Body of pancreas (tissue), 4 donors: ENCODE measurements around the gene CHI3L2. TPM values are rescaled to one million over a fixed set of nuclear protein-coding genes. Genes with fewer than 3 reads are reported as not detected.

Source experiments
- ATAC-seq: fragments of 150-250 bp; one replicate; pipeline ENCODE4 v1.9.1; 2016
- DNase-seq, 4 donors: peaks; one replicate each; pipeline ENCODE4 v3.0.0-alpha.2; 2019
- H3K27ac ChIP-seq, 4 donors: fragments of 200-600 bp; sonication (generic); 1 replicate in 3 of 4; 2 replicates in 1 of 4; pipeline versions ENCODE4 v1.5.1 to v1.6.1; 2016 to 2019; ENCODE audit warnings: mild to moderate bottlenecking in 1 of 4, mixed read lengths in 1 of 4, moderate library complexity in 1 of 4
- H3K27me3 ChIP-seq, 2 donors: fragments of 200-600 bp; sonication (generic); one replicate each; pipeline ENCODE4 v1.6.0; 2016; ENCODE audit warnings: mild to moderate bottlenecking in 1 of 2
- H3K36me3 ChIP-seq, 2 donors: fragments of 200-600 bp; sonication (generic); replicated peaks in 1 of 2; 2 replicates each; pipeline ENCODE4 v1.5.1; 2016; ENCODE audit warnings: low read depth in 2 of 2; ENCODE audit not compliant: insufficient read depth in 1 of 2
- H3K4me1 ChIP-seq: fragments of 200-600 bp; sonication (generic); one replicate; pipeline ENCODE4 v1.6.0; 2016
- H3K4me3 ChIP-seq, 2 donors: fragments of 200-600 bp; sonication (generic); 1 replicate in 1 of 2; 2 replicates in 1 of 2; pipeline ENCODE4 v1.5.1; 2016 to 2019
- H3K9me3 ChIP-seq, 3 donors: fragments of 200-600 bp; sonication (generic); 1 replicate in 2 of 3; 2 replicates in 1 of 3; pipeline ENCODE4 v1.5.1; 2016
- CTCF ChIP-seq, 7 experiments: fragments of 450-650 bp in 4 of 7; fragments of 200-600 bp in 3 of 7; sonication (generic) in 3 of 7; IDR thresholded peaks; one replicate each; pipeline ENCODE4 v1.5.1; 2016 to 2019; ENCODE audit warnings: antibody characterized with exemption in 7 of 7
- POLR2A ChIP-seq, 3 donors: fragments of 450-650 bp; IDR thresholded peaks; one replicate each; pipeline ENCODE4 v1.6.1; 2016; ENCODE audit warnings: antibody characterized with exemption in 3 of 3, mild to moderate bottlenecking in 2 of 3
- WGBS, 2 donors: methylation state at CpG; one replicate each; pipeline ENCODE4 v1.1.5; 2017; 5-methylcytosine and 5-hydroxymethylcytosine counted together
- intact Hi-C: fragments of 100-400 bp; cut with DNase I; formaldehyde crosslinking; loops from one replicate; pipeline ENCODE4 v1.15.1; 2023
- total RNA-seq, 2 donors: library from RNA; depleted of rRNA; stranded (reverse); fragments of >200 nt; gene quantifications; one replicate each; pipeline ENCODE4 v1.1.0, GENCODE V29; 2016

CHI3L2 gene
- total RNA-seq, 2 donors from 2014 or later = not detected

- no peak overlapping the region for H3K4me3 ChIP-seq
- no peaks in the 10 kb centered on the region for H3K4me1 ChIP-seq
- peaks cover 0 to 10% of the 10 kb centered on the region in 2 donors for H3K36me3 ChIP-seq
- TF ChIP-seq CTCF (IDR thresholded peaks at IDR 0.05) (no peak), POLR2A (IDR thresholded peaks at IDR 0.05) (no peak)
- H3K9me3 ChIP-seq = no peaks in the 10 kb centered on the region
- DNase-seq (no peak), ATAC-seq (no peak)
- no peaks in the 10 kb centered on the region for H3K27me3 ChIP-seq
- no peak overlapping the region for H3K27ac ChIP-seq
- intact Hi-C loops = no loop called here
These were observed 42.9 kb upstream of the CHI3L2 start for GRCh38 chr1:111184663-111185062.

- peak in 1 of 4 donors; percentile 41 for DNase-seq
- WGBS, 2 donors = 67 to 87% methylated on average over 2 of the region's 2 CpGs
- H3K4me1 ChIP-seq = peaks cover 21% of the 10 kb centered on the region
- no peak for ATAC-seq
- H3K36me3 ChIP-seq = peaks cover 0 to 9% of the 10 kb centered on the region in 2 donors
- no peaks in the 10 kb centered on the region for H3K9me3 ChIP-seq
- TF ChIP-seq POLR2A (IDR thresholded peaks at IDR 0.05) (no peak), CTCF (IDR thresholded peaks at IDR 0.05) (no peak)
- H3K27ac ChIP-seq = peak overlapping the region in 1 of 4 donors; percentile 10
- intact Hi-C loops = no loop called here
- no peaks in the 10 kb centered on the region for H3K27me3 ChIP-seq
- no peak overlapping the region for H3K4me3 ChIP-seq
These were observed 36.5 kb upstream of the CHI3L2 start for GRCh38 chr1:111190931-111191451.

- WGBS, 2 donors = 53 to 59% methylated on average over 3 of the region's 3 CpGs
- Histone ChIP-seq H3K27me3 (no peaks in the 10 kb centered on the region), H3K4me1 (peaks cover 21% of the 10 kb centered on the region), H3K4me3 (no peak overlapping the region), H3K36me3 (peaks cover 0 to 9% of the 10 kb centered on the region in 2 donors), H3K9me3 (no peaks in the 10 kb centered on the region), H3K27ac (peak overlapping the region in 1 of 4 donors; percentile 10)
- DNase-seq (no peak), ATAC-seq (no peak)
- intact Hi-C loops = no loop called here
- TF ChIP-seq CTCF (IDR thresholded peaks at IDR 0.05) (no peak), POLR2A (IDR thresholded peaks at IDR 0.05) (no peak)
These were observed 36.0 kb upstream of the CHI3L2 start for GRCh38 chr1:111191496-111191895.

GRCh38 chr1:111192074-111192473, 35.4 kb upstream of the CHI3L2 start:
- ATAC-seq = no peak
- no peak for DNase-seq
- Histone ChIP-seq H3K4me1 (peaks cover 21% of the 10 kb centered on the region), H3K4me3 (no peak overlapping the region), H3K36me3 (peaks cover 0 to 5% of the 10 kb centered on the region in 2 donors), H3K27me3 (no peaks in the 10 kb centered on the region), H3K9me3 (no peaks in the 10 kb centered on the region), H3K27ac (peak overlapping the region in 2 of 4 donors; percentile 60 to 67)
- TF ChIP-seq POLR2A (IDR thresholded peaks at IDR 0.05) = no peak
- TF ChIP-seq CTCF (IDR thresholded peaks at IDR 0.05) = no peak
- 89 to 98% methylated on average over 5 of the region's 5 CpGs for WGBS, 2 donors
- intact Hi-C loops = no loop called here
